ENCODE results near the gene LCN10.

The LCN10 gene

GRCh38 chr9:136709454-136710109 lies 33.2 kb downstream of the LCN10 start:
- ATAC-seq, result no peak
- no peak for TF ChIP-seq ZFP30 (CRISPR knock-in tag; IDR thresholded peaks at IDR 0.05)
- TF ChIP-seq SNAI2 (CRISPR knock-in tag; IDR thresholded peaks at IDR 0.05), result no peak
- TF ChIP-seq TSHZ2 (CRISPR knock-in tag; IDR thresholded peaks at IDR 0.05), result no peak

DNA sequence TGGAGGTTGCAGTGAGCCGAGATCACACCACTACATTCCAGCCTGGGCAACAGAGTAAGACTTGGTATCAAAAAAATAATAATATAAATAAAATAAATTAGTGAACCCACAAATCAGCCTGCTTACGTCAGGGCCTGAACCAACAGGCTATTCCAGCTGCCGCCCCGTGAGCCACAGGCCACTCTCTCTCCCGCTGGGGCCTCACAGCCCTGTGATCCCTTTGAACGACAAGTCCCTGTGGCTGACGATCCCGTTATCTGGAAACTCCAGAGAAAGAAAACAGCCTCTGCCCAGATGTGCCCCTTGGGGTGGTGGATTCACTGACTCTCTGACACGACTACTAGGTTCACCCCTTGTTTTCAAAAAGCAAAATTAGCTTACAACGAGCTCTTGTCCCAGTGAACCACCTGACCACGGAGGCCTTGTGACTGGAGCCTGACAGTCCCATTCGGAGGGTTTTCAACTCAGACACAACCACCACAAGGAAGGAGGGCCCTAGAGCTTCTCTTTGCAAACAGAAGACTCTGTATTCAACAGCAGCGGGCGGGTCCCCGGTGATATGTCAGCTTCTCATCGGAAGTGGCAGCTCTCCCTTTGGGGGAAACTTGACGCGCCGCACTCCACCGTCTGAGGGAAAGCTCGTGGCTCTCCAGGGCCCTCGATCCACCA lies 34.8 kb downstream of the LCN10 start:
- ATAC-seq, result no peak
- no peak for TF ChIP-seq ISL1 (CRISPR knock-in tag; IDR thresholded peaks at IDR 0.05)
- TF ChIP-seq ZFP30 (CRISPR knock-in tag; IDR thresholded peaks at IDR 0.05), result no peak
- TF ChIP-seq ZFP3 (CRISPR knock-in tag; IDR thresholded peaks at IDR 0.05), result no peak
- TF ChIP-seq SNAI2 (CRISPR knock-in tag; IDR thresholded peaks at IDR 0.05), result no peak
- TF ChIP-seq ZC3H10 (CRISPR knock-in tag; IDR thresholded peaks at IDR 0.05), result no peak
- TF ChIP-seq, protein P1, sequence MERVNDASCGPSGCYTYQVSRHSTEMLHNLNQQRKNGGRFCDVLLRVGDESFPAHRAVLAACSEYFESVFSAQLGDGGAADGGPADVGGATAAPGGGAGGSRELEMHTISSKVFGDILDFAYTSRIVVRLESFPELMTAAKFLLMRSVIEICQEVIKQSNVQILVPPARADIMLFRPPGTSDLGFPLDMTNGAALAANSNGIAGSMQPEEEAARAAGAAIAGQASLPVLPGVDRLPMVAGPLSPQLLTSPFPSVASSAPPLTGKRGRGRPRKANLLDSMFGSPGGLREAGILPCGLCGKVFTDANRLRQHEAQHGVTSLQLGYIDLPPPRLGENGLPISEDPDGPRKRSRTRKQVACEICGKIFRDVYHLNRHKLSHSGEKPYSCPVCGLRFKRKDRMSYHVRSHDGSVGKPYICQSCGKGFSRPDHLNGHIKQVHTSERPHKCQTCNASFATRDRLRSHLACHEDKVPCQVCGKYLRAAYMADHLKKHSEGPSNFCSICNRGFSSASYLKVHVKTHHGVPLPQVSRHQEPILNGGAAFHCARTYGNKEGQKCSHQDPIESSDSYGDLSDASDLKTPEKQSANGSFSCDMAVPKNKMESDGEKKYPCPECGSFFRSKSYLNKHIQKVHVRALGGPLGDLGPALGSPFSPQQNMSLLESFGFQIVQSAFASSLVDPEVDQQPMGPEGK (CRISPR knock-in tag; IDR thresholded peaks at IDR 0.05; ENCODE audit: borderline replicate concordance), result no peak
- no peak for TF ChIP-seq OSR1 (CRISPR knock-in tag; IDR thresholded peaks at IDR 0.05)

- no peak for ATAC-seq
Measured at GRCh38 chr9:136707011-136707410, 35.7 kb downstream of the LCN10 start.

GRCh38 chr9:136705564-136705963 lies 37.2 kb downstream of the LCN10 start:
- no peak; the same call in 1 of the 3 replicates for ATAC-seq
- TF ChIP-seq RARB (CRISPR knock-in tag; IDR thresholded peaks at IDR 0.05), result no peak
- TF ChIP-seq BACH2 (CRISPR knock-in tag; IDR thresholded peaks at IDR 0.05; ENCODE audit: borderline replicate concordance), result no peak
- no peak for TF ChIP-seq CSDC2 (CRISPR knock-in tag; IDR thresholded peaks at IDR 0.05)
- no peak for TF ChIP-seq ZC3H10 (CRISPR knock-in tag; IDR thresholded peaks at IDR 0.05)
- no peak for TF ChIP-seq TOX (CRISPR knock-in tag; IDR thresholded peaks at IDR 0.05; ENCODE audit: borderline replicate concordance)
- TF ChIP-seq, protein P2, sequence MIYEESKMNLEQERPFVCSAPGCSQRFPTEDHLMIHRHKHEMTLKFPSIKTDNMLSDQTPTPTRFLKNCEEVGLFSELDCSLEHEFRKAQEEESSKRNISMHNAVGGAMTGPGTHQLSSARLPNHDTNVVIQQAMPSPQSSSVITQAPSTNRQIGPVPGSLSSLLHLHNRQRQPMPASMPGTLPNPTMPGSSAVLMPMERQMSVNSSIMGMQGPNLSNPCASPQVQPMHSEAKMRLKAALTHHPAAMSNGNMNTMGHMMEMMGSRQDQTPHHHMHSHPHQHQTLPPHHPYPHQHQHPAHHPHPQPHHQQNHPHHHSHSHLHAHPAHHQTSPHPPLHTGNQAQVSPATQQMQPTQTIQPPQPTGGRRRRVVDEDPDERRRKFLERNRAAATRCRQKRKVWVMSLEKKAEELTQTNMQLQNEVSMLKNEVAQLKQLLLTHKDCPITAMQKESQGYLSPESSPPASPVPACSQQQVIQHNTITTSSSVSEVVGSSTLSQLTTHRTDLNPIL (CRISPR knock-in tag; IDR thresholded peaks at IDR 0.05; ENCODE audit: low read depth), result no peak
- TF ChIP-seq, protein P1 (CRISPR knock-in tag; IDR thresholded peaks at IDR 0.05; ENCODE audit: borderline replicate concordance), result no peak
- TF ChIP-seq ESRRG (CRISPR knock-in tag; IDR thresholded peaks at IDR 0.05), result no peak
- no peak for TF ChIP-seq OSR1 (CRISPR knock-in tag; IDR thresholded peaks at IDR 0.05)
- no peak for TF ChIP-seq TCF4 (CRISPR knock-in tag; IDR thresholded peaks at IDR 0.05; ENCODE audit: borderline replicate concordance)
- no peak for TF ChIP-seq SNAI2 (CRISPR knock-in tag; IDR thresholded peaks at IDR 0.05)
- no peak for TF ChIP-seq ISL1 (CRISPR knock-in tag; IDR thresholded peaks at IDR 0.05)
- no peak for TF ChIP-seq ZFP3 (CRISPR knock-in tag; IDR thresholded peaks at IDR 0.05)

More at GRCh38 chr9:136707011-136707410, 35.7 kb downstream of the LCN10 start:
- TF ChIP-seq GLIS3 (CRISPR knock-in tag; IDR thresholded peaks at IDR 0.05) (no peak), ZFP3 (CRISPR knock-in tag; IDR thresholded peaks at IDR 0.05) (no peak), TOX (CRISPR knock-in tag; IDR thresholded peaks at IDR 0.05; ENCODE audit: borderline replicate concordance) (no peak), ARNTL (CRISPR knock-in tag; IDR thresholded peaks at IDR 0.05; ENCODE audit: borderline replicate concordance, low read depth) (no peak), ZFP30 (CRISPR knock-in tag; IDR thresholded peaks at IDR 0.05) (no peak), ESRRG (CRISPR knock-in tag; IDR thresholded peaks at IDR 0.05) (no peak), RARB (CRISPR knock-in tag; IDR thresholded peaks at IDR 0.05) (no peak), TCF4 (CRISPR knock-in tag; IDR thresholded peaks at IDR 0.05; ENCODE audit: borderline replicate concordance) (no peak), TSHZ2 (CRISPR knock-in tag; IDR thresholded peaks at IDR 0.05) (no peak)
